Measurements from ENCODE around the gene CYP4A22. TPM values are rescaled to one million over a fixed set of nuclear protein-coding genes. Genes with fewer than 3 reads are reported as not detected.

Gene CYP4A22
- total RNA-seq, 2 experiments from 2014 or later, result not detected

Other genes starting within 250 kb of the CYP4A22 start
- gene CYP4A11, start 196.0 kb upstream of the CYP4A22 start, total RNA-seq, result not detected
- not detected for gene CYP4X1, start 113.8 kb upstream of the CYP4A22 start, total RNA-seq
- not detected for gene CYP4Z1, start 70.2 kb upstream of the CYP4A22 start, total RNA-seq
- gene PDZK1IP1, start 52.6 kb downstream of the CYP4A22 start, total RNA-seq, result not detected
- gene TAL1, start 94.8 kb downstream of the CYP4A22 start, total RNA-seq, result not detected
- 10 to 100 TPM; 28.0 to 28.2 TPM for gene STIL, start 176.7 kb downstream of the CYP4A22 start, total RNA-seq
- gene CMPK1, start 196.3 kb downstream of the CYP4A22 start, total RNA-seq, result 100 to 1,000 TPM; 101 to 102 TPM